A549 (cell line): ENCODE measurements around the gene TUBB1. TPM values are rescaled to one million over a fixed set of nuclear protein-coding genes. Genes with fewer than 3 reads are reported as not detected.

Experiments used
- ATAC-seq, 2 experiments: fragments of 200-7000 bp in 1 of 2; fragments of >200 bp in 1 of 2; cut with Nextera tagmentation in 1 of 2; cut with Tn5 transposase in 1 of 2; 3 replicates each; pipeline versions ENCODE4 v1.8.0 to v1.9.1; 2018 to 2020; ENCODE audit warnings: mild to moderate bottlenecking in 1 of 2, moderate library complexity in 1 of 2
- CTCF ChIA-PET: fragments of 300-600 bp; sonication (Branson Sonifier 250); formaldehyde crosslinking; extraction: SDS; loops from one replicate; lab custom pipeline; 2021; ENCODE audit warnings: antibody characterized with exemption, inconsistent platforms; lab: Yijun Ruan, JAX
- POLR2A ChIA-PET: fragments of 350-600 bp; formaldehyde crosslinking; extraction: SDS; loops from one replicate; lab custom pipeline; 2021; ENCODE audit warnings: antibody characterized with exemption, inconsistent platforms; lab: Yijun Ruan, JAX
- DNase-seq, 2 experiments: peaks; one replicate each; pipeline versions ENCODE4 v3.0.0 to v3.0.0-alpha.2; 2011 to 2016; ENCODE audit warnings: low read depth in 1 of 2, low spot score in 1 of 2
- FAIRE-seq: peaks from 2 replicates; lab custom pipeline; 2011; peaks lifted over from hg19 to GRCh38; lab: Jason Lieb, UNC
- H3K27ac ChIP-seq, 2 experiments: fragments of >200 bp; sonication (Bioruptor Twin); formaldehyde crosslinking; 3 replicates each; pipeline ENCODE4 v1.5.1; 2016 to 2017
- H3K4me1 ChIP-seq: fragments of >200 bp; sonication (Bioruptor Twin); formaldehyde crosslinking; 3 replicates; pipeline ENCODE4 v1.6.1; 2016
- H3K4me2 ChIP-seq: fragments of >200 bp; sonication (Bioruptor Twin); formaldehyde crosslinking; 3 replicates; pipeline ENCODE4 v1.6.1; 2016
- H3K4me3 ChIP-seq: fragments of >200 bp; sonication (Bioruptor Twin); formaldehyde crosslinking; 3 replicates; pipeline ENCODE4 v1.5.1; 2016
- H3K9me3 ChIP-seq: fragments of >200 bp; sonication (Bioruptor Twin); formaldehyde crosslinking; 3 replicates; pipeline ENCODE4 v1.6.1; 2016
- BCL3 ChIP-seq: fragments of >200 bp; sonication (Bioruptor Twin); formaldehyde crosslinking; IDR thresholded peaks from 3 replicates; pipeline ENCODE4 v1.6.1; 2016
- BHLHE40 ChIP-seq: IDR thresholded peaks from 2 replicates; pipeline ENCODE4 v1.6.1; 2012; ENCODE audit warnings: low read depth, low read length, inconsistent platforms
- CBX8 ChIP-seq: fragments of 200-600 bp; sonication (generic); IDR thresholded peaks from 2 replicates; pipeline ENCODE4 v1.6.1; 2016
- CEBPB ChIP-seq, 2 experiments: fragments of >200 bp in 1 of 2; sonication (Bioruptor Twin) in 1 of 2; formaldehyde crosslinking in 1 of 2; IDR thresholded peaks; 2 replicates each; pipeline ENCODE4 v1.6.1; 2012 to 2016
- CHD4 ChIP-seq: fragments of 200-600 bp; sonication (generic); IDR thresholded peaks from 2 replicates; pipeline ENCODE4 v1.6.1; 2016; ENCODE audit warnings: antibody characterized with exemption, mild to moderate bottlenecking, borderline replicate concordance
- E2F6 ChIP-seq: IDR thresholded peaks from 2 replicates; pipeline ENCODE4 v1.6.1; 2012; ENCODE audit warnings: low read depth, borderline replicate concordance
- EHMT2 ChIP-seq: fragments of 200-600 bp; sonication (generic); IDR thresholded peaks from 2 replicates; pipeline ENCODE4 v1.6.1; 2016; ENCODE audit warnings: antibody characterized with exemption, low read depth, mild to moderate bottlenecking, moderate library complexity
- FOSB ChIP-seq: fragments of 250-450 bp; sonication (Bioruptor Pico); IDR thresholded peaks from 2 replicates; pipeline ENCODE4 v1.5.0; 2020; ENCODE audit warnings: mild to moderate bottlenecking, moderate library complexity
- GATA3 ChIP-seq: IDR thresholded peaks from 2 replicates; pipeline ENCODE4 v1.6.1; 2012; ENCODE audit warnings: borderline replicate concordance
- HES2 ChIP-seq: fragments of >200 bp; sonication (Bioruptor Twin); formaldehyde crosslinking; IDR thresholded peaks from 2 replicates; pipeline ENCODE4 v1.6.1; 2016
- HEYL ChIP-seq: fragments of 250-450 bp; sonication (Bioruptor Pico); IDR thresholded peaks from 2 replicates; pipeline ENCODE4 v1.8.0; 2021; ENCODE audit warnings: mild to moderate bottlenecking, moderate library complexity
- HOXB13 ChIP-seq: fragments of 250-450 bp; sonication (Bioruptor Pico); IDR thresholded peaks from 2 replicates; pipeline ENCODE4 v1.5.0; 2020; ENCODE audit warnings: low read depth, mild to moderate bottlenecking, moderate library complexity
- JUN ChIP-seq, 2 experiments: fragments of >200 bp; sonication (Bioruptor Twin); formaldehyde crosslinking; IDR thresholded peaks; 2 replicates in 1 of 2; 3 replicates in 1 of 2; pipeline ENCODE4 v1.6.1; 2016 to 2017
- JUNB ChIP-seq: fragments of >200 bp; sonication (Bioruptor Twin); formaldehyde crosslinking; IDR thresholded peaks from 2 replicates; pipeline ENCODE4 v1.6.1; 2016
- KDM1A ChIP-seq: fragments of 200-600 bp; sonication (generic); IDR thresholded peaks from 2 replicates; pipeline ENCODE4 v1.6.1; 2016; ENCODE audit warnings: low read depth, mild to moderate bottlenecking
- MYC ChIP-seq: IDR thresholded peaks from 2 replicates; pipeline ENCODE4 v1.6.1; 2012; ENCODE audit warnings: mild to moderate bottlenecking, inconsistent platforms, low read length, improper control_type of control experiment, borderline replicate concordance
- NPAS2 ChIP-seq: fragments of 250-450 bp; sonication (Bioruptor Pico); IDR thresholded peaks from 2 replicates; pipeline ENCODE4 v1.8.0; 2022; ENCODE audit warnings: mild to moderate bottlenecking, moderate library complexity, borderline replicate concordance
- RARB ChIP-seq: fragments of 250-450 bp; sonication (Bioruptor Pico); IDR thresholded peaks from 2 replicates; pipeline ENCODE4 v1.8.0; 2021; ENCODE audit warnings: mild to moderate bottlenecking, moderate library complexity
- REST ChIP-seq: fragments of 200-600 bp; sonication (generic); IDR thresholded peaks from 2 replicates; pipeline ENCODE4 v1.6.1; 2016; ENCODE audit warnings: antibody characterized with exemption, mild to moderate bottlenecking, moderate library complexity
- RFX5 ChIP-seq: fragments of 450-650 bp; IDR thresholded peaks from 2 replicates; pipeline ENCODE4 v1.7.1; 2014; ENCODE audit warnings: antibody characterized with exemption, mild to moderate bottlenecking, moderate library complexity
- RNF2 ChIP-seq: fragments of 200-600 bp; sonication (generic); IDR thresholded peaks from 2 replicates; pipeline ENCODE4 v1.6.1; 2016; ENCODE audit warnings: low read depth, mild to moderate bottlenecking, antibody characterized with exemption, moderate library complexity, borderline replicate concordance
- SMC3 ChIP-seq: fragments of >200 bp; sonication (Bioruptor Twin); formaldehyde crosslinking; IDR thresholded peaks from 3 replicates; pipeline ENCODE4 v1.6.1; 2018; ENCODE audit warnings: inconsistent platforms
- TFCP2L1 ChIP-seq: fragments of 250-450 bp; sonication (Bioruptor Pico); IDR thresholded peaks from 2 replicates; pipeline ENCODE4 v1.5.0; 2021; ENCODE audit warnings: mild to moderate bottlenecking
- ZFP36 ChIP-seq: fragments of 450-650 bp; IDR thresholded peaks from 2 replicates; pipeline ENCODE4 v1.6.1; 2014; ENCODE audit warnings: borderline replicate concordance; ENCODE audit not compliant: partially characterized antibody
- ZSCAN20 ChIP-seq: fragments of 250-450 bp; sonication (Bioruptor Pico); IDR thresholded peaks from 2 replicates; pipeline ENCODE4 v1.8.0; 2022; ENCODE audit warnings: mild to moderate bottlenecking, moderate library complexity
- WGBS: methylation state at CpG from one replicate; pipeline ENCODE4 v1.1.6; 2017; ENCODE audit errors: missing lambda C conversion rate; 5-methylcytosine and 5-hydroxymethylcytosine counted together
- polyA plus RNA-seq, 4 experiments: library from polyadenylated mRNA; depleted of rRNA in 3 of 4; stranded (reverse); fragments of >200 nt; fragmentation: RNase III in 1 of 4; extraction: RNeasy Plus Mini Kit Qiagen cat#74134 plus additional on column Dnase treatment in 1 of 4; gene quantifications; 2 replicates in 3 of 4; 3 replicates in 1 of 4; pipeline ENCODE4 v1.2.3, GENCODE V29; 2011 to 2017

The TUBB1 gene
- polyA plus RNA-seq, 2 of the 4 experiments (the other 2 are of a cell fraction): 0.03 TPM; not detected in 1

GRCh38 chr20:59008715-59009336 is 10.4 kb upstream of the TUBB1 start:
- Histone ChIP-seq H3K9me3 (no peaks in the 10 kb centered on the region), H3K4me1 (peaks cover 21% of the 10 kb centered on the region), H3K4me2 (no peak overlapping the region), H3K27ac (no peak overlapping the region), H3K4me3 (no peak overlapping the region)
- ATAC-seq (no peak), FAIRE-seq (no peak), DNase-seq (no peak)
- TF ChIP-seq FOSB (CRISPR knock-in tag) (no peak), CEBPB (IDR thresholded peaks at IDR 0.05) (no peak), RNF2 (no peak), TFCP2L1 (no peak), HOXB13 (CRISPR knock-in tag) (no peak), GATA3 (no peak), MYC (no peak), KDM1A (no peak), EHMT2 (no peak), CBX8 (no peak), BCL3 (no peak), JUNB (no peak), BHLHE40 (no peak), JUN (IDR thresholded peaks at IDR 0.05) (no peak), HEYL (CRISPR knock-in tag) (no peak)
- ChIA-PET CTCF (interaction anchor here (1.2 to 2.4 kb wide), 4 partner anchors 12 to 447 kb away, joined by 3 to 7 read pairs (median 4); partner anchors contain the start of gene STX16), POLR2A (no interaction called here)
- 87% methylated on average over 8 of the region's 8 CpGs for whole genome bisulfite sequencing

- no peak overlapping the region for H3K27ac ChIP-seq
- ATAC-seq: no peak
- no peak overlapping the region for H3K4me2 ChIP-seq
- no peak overlapping the region for H3K4me3 ChIP-seq
- TF ChIP-seq ZSCAN20 (CRISPR knock-in tag) (no peak), NPAS2 (no peak)
- peaks cover 15% of the 10 kb centered on the region for H3K4me1 ChIP-seq
- ChIA-PET CTCF (interaction anchor here (1.0 to 2.4 kb wide), 3 partner anchors 17 to 140 kb away, joined by 3 to 7 read pairs (median 3); no protein-coding TSS in a partner anchor), POLR2A (no interaction called here)
- no peak for DNase-seq
- H3K9me3 ChIP-seq: no peaks in the 10 kb centered on the region
- no peak for FAIRE-seq
- 88% methylated on average over 8 of the region's 8 CpGs for WGBS
Observed at GRCh38 chr20:59010321-59010994, 8.8 kb upstream of the TUBB1 start.

GRCh38 chr20:59010995-59011873 is 8.0 kb upstream of the TUBB1 start:
- no peak for ATAC-seq
- H3K4me1 ChIP-seq: peaks cover 7% of the 10 kb centered on the region; the same call in 2 of the 3 replicates
- H3K9me3 ChIP-seq: no peaks in the 10 kb centered on the region
- no peak for DNase-seq
- H3K4me2 ChIP-seq: no peak overlapping the region
- no peak for FAIRE-seq
- no peak overlapping the region for H3K27ac ChIP-seq
- 91% methylated on average over 16 of the region's 17 CpGs for WGBS
- ChIA-PET CTCF (interaction anchor here (0.6 to 1.1 kb wide), 2 partner anchors 141 to 652 kb away, joined by 3 to 4 read pairs; no protein-coding TSS in a partner anchor), POLR2A (no interaction called here)
- H3K4me3 ChIP-seq: no peak overlapping the region
- TF ChIP-seq RARB (CRISPR knock-in tag): no peak
- TF ChIP-seq CHD4: no peak
- no peak for TF ChIP-seq SMC3
- TF ChIP-seq E2F6: no peak
- TF ChIP-seq RFX5: no peak
- no peak for TF ChIP-seq HES2
- TF ChIP-seq BCL3: no peak
- TF ChIP-seq JUN (IDR thresholded peaks at IDR 0.05): no peak
- no peak for TF ChIP-seq ZFP36
- TF ChIP-seq REST: no peak
- TF ChIP-seq CEBPB (IDR thresholded peaks at IDR 0.05): no peak
